Measurements from ENCODE around the gene LIMS2. TPM values are rescaled to one million over a fixed set of nuclear protein-coding genes. Genes with fewer than 3 reads are reported as not detected.
A peak's percentile ranks its signal among the peaks of the same experiment; 100 is the strongest.

Gene LIMS2
- total RNA-seq, 1 donor: 14.8 TPM

DNA sequence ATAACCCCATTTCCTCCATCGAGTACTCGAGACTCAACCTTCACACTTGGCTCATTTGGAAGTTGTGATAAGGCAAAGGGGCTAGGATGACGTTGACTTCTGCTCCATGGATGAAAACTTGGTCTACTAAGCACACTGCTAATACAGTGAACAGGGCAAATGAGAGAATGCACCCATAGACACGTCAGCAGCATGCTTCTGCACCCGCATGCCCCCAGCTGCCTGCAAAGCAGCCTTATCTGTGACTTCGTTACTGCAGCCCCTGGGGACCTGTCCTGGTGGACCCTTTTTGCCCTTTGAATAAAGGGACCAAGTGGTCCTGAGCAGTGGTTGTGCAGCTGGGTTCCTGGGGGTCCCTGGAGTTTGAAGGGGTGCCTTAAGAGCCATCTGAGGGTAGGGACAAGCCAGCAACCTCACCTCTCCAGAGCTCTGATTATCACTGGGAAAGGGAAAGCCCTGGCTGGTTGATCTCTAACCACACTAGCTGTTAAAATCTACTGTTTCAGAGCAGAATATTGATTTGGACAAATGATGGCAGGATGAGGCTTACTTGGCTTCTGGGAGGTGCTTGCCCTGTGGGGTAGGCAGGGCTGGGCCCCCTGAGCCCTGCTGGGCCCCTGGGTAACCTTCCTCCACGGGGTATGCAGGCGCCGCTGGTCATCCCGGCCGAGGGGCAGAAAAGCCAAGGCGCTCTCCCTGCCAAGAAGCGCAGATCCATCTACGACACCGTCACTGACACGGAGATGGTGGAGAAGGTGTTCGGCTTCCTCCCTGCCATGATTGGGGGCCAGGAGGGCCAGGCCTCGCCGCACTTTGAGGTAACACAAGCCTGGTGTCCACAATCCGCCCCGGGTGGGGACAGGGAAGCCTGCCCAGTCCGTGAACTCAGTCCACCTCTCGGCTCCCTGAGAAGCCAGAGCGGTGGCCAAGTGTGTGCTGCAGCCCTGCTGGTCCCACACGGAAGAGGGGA lies 67.0 kb downstream of the LIMS2 start:
- TF ChIP-seq, protein P1, sequence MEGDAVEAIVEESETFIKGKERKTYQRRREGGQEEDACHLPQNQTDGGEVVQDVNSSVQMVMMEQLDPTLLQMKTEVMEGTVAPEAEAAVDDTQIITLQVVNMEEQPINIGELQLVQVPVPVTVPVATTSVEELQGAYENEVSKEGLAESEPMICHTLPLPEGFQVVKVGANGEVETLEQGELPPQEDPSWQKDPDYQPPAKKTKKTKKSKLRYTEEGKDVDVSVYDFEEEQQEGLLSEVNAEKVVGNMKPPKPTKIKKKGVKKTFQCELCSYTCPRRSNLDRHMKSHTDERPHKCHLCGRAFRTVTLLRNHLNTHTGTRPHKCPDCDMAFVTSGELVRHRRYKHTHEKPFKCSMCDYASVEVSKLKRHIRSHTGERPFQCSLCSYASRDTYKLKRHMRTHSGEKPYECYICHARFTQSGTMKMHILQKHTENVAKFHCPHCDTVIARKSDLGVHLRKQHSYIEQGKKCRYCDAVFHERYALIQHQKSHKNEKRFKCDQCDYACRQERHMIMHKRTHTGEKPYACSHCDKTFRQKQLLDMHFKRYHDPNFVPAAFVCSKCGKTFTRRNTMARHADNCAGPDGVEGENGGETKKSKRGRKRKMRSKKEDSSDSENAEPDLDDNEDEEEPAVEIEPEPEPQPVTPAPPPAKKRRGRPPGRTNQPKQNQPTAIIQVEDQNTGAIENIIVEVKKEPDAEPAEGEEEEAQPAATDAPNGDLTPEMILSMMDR (IDR thresholded peaks at IDR 0.05; ENCODE audit: extremely low read depth, low read depth, low read length): no peak
- H3K27me3 ChIP-seq (ENCODE audit: insufficient read depth, low read length): no peaks in the 10 kb centered on the region
- no peaks in the 10 kb centered on the region for H3K36me3 ChIP-seq (ENCODE audit: insufficient read depth, low read length)
- peaks cover 2% of the 10 kb centered on the region for H3K9me3 ChIP-seq (ENCODE audit: low read depth, low read length)
- no peaks in the 10 kb centered on the region for H3K4me1 ChIP-seq (ENCODE audit: insufficient read depth, low read length)
- no peak overlapping the region for H2AFZ ChIP-seq (ENCODE audit: low read length)
- H3K79me2 ChIP-seq (ENCODE audit: insufficient read depth, low read length): no peaks in the 10 kb centered on the region
- H3K4me2 ChIP-seq (ENCODE audit: insufficient read depth, low read length): no peak overlapping the region
- peak; percentile 44 for DNase-seq (ENCODE audit: insufficient read length, low spot score, missing footprints)
- H3K4me3 ChIP-seq (ENCODE audit: insufficient read depth, low read length): no peak overlapping the region
- H4K20me1 ChIP-seq (ENCODE audit: insufficient read depth, low read length): no peaks in the 10 kb centered on the region
- no peak overlapping the region for H3K27ac ChIP-seq (ENCODE audit: low read depth, low read length)

DNA sequence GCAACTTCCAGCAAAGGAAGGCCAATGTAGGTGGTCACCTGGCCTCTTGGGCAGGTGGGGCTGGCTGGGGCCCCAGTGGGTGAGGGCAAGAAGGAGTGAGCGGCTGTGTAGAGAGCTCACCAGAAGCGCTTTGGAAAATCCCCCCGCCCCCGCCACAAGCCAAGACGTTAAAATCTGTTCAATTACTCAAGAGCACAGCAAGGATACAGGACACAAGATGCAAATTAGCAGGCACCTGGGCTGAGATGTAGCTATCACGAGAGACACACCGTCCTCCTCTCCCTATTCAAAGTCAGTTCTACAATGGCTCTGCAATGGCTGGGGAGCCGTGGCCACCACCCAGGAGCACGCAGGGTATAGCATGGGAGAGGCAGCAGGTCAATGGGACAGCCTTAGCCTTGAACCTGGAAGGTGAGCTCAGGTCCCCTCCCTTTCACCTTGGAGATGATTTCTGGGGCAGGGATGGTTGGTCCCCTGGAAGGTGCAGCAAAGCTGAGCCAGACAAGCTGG lies 67.9 kb downstream of the LIMS2 start:
- Histone ChIP-seq H3K9me3 (ENCODE audit: low read depth, low read length) (peaks cover 3% of the 10 kb centered on the region), H3K27me3 (ENCODE audit: insufficient read depth, low read length) (no peaks in the 10 kb centered on the region), H2AFZ (ENCODE audit: low read length) (no peak overlapping the region), H3K36me3 (ENCODE audit: insufficient read depth, low read length) (no peaks in the 10 kb centered on the region), H4K20me1 (ENCODE audit: insufficient read depth, low read length) (no peaks in the 10 kb centered on the region), H3K79me2 (ENCODE audit: insufficient read depth, low read length) (no peaks in the 10 kb centered on the region), H3K4me3 (ENCODE audit: insufficient read depth, low read length) (no peak overlapping the region), H3K4me1 (ENCODE audit: insufficient read depth, low read length) (no peaks in the 10 kb centered on the region), H3K27ac (ENCODE audit: low read depth, low read length) (no peak overlapping the region), H3K4me2 (ENCODE audit: insufficient read depth, low read length) (no peak overlapping the region)
- DNase-seq (ENCODE audit: insufficient read length, low spot score, missing footprints): no peak
- TF ChIP-seq, protein P1 (IDR thresholded peaks at IDR 0.05; ENCODE audit: extremely low read depth, low read depth, low read length): no peak

DNA sequence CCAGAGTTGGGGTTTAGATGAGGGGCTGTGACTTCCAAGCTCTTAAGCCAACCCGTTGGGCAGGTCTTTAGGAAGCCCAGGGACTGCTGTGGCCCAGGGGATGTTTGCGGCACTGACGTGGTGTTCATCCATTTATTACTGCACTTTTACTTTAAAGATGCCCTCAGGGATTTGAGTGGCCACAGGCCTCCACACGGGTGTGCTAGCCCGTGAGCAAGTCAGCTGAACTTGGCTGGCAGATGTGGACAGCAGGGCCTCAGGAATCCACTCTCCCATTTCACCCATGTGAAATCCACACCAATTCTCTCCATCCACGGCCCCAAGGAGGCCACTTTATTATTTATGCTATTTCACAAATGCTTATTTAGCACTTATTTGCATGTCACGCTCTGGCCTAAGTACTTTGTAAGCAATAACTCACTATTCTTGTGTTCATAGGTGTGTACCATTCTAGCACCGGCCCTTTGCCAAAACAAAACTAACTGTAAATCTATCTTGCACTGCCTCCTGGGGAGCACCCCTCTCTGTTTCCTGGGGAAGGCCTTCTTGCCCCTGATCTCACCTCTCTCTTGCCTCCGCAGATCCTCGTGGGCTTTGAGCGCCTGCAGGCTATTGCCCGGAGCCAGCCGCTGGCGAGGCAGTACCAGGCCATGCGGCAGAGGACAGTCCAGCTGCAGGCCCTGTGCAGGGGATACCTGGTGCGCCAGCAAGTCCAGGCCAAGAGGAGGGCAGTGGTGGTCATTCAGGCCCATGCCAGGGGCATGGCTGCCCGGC lies 68.5 kb downstream of the LIMS2 start:
- peaks cover 5% of the 10 kb centered on the region for H3K9me3 ChIP-seq (ENCODE audit: low read depth, low read length)
- TF ChIP-seq, protein P1 (IDR thresholded peaks at IDR 0.05; ENCODE audit: extremely low read depth, low read depth, low read length): no peak
- H3K4me3 ChIP-seq (ENCODE audit: insufficient read depth, low read length): no peak overlapping the region
- H2AFZ ChIP-seq (ENCODE audit: low read length): no peak overlapping the region
- H3K27ac ChIP-seq (ENCODE audit: low read depth, low read length): no peak overlapping the region
- H3K27me3 ChIP-seq (ENCODE audit: insufficient read depth, low read length): no peaks in the 10 kb centered on the region
- H3K79me2 ChIP-seq (ENCODE audit: insufficient read depth, low read length): no peaks in the 10 kb centered on the region
- H4K20me1 ChIP-seq (ENCODE audit: insufficient read depth, low read length): no peaks in the 10 kb centered on the region
- DNase-seq (ENCODE audit: insufficient read length, low spot score, missing footprints): peak; percentile 71
- no peak overlapping the region for H3K4me2 ChIP-seq (ENCODE audit: insufficient read depth, low read length)
- H3K36me3 ChIP-seq (ENCODE audit: insufficient read depth, low read length): no peaks in the 10 kb centered on the region
- H3K4me1 ChIP-seq (ENCODE audit: insufficient read depth, low read length): no peaks in the 10 kb centered on the region
